PC-9 (cell line): ENCODE data around the gene FCAMR.

Experiments
- CTCF ChIP-seq: fragments of 200-600 bp; sonication (generic); conservative IDR thresholded peaks from 2 replicates; pipeline ENCODE4 v1.6.1; 2017; ENCODE audit warnings: mixed run types, antibody characterized with exemption, mild to moderate bottlenecking, moderate library complexity
- EZH2 ChIP-seq: fragments of 200-600 bp; sonication (generic); IDR thresholded peaks from 2 replicates; pipeline ENCODE4 v1.8.0; 2017; ENCODE audit warnings: antibody characterized with exemption, low read depth

DNA sequence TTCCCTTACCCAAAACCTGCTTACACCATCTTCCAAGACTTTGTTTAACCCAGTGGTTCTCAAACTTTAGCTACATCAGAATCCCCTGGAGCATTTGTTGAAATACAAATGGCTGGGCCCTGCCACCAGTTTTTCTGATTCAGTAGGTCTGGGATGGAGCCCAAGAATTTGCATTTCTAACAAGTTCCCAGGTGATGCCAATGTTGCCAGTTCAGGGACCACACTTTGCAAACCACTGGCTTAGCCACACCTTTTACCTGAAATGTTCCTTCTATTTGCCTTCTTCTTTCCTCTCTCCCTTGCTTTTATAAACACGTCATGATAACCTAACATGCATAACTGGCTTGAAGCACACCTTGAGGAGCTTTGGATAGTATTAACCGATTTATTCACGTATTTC lies 16.1 kb upstream of the FCAMR start:
- TF ChIP-seq CTCF (no peak), EZH2 (no peak)
